ENCODE measurements around the gene ELL2. TPM values are rescaled to one million over a fixed set of nuclear protein-coding genes. Genes with fewer than 3 reads are reported as not detected.

ELL2 gene
- total RNA-seq, 1 donor = 302 TPM

DNA sequence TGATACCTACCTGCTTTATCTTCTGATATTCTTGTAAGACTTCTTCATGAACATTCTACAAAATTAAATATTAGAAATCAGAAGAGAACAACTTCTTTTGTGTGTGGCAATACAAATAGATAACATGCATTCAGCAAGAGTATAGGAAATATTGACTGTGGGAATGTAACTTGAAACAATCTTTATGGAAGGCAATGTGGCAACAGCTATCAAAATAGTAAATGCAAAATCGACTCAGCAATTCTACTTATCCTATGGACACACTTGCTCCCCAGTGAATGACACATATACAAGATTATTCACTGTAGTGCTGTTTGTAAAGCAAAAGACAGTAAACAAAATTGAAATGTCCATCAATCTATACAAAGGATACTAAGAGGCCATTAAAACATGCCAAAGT is 72.6 kb downstream of the ELL2 start:
- no peak overlapping the region for H3K4me3 ChIP-seq (ENCODE audit: low read depth, low read length)
- TF ChIP-seq, protein P1, sequence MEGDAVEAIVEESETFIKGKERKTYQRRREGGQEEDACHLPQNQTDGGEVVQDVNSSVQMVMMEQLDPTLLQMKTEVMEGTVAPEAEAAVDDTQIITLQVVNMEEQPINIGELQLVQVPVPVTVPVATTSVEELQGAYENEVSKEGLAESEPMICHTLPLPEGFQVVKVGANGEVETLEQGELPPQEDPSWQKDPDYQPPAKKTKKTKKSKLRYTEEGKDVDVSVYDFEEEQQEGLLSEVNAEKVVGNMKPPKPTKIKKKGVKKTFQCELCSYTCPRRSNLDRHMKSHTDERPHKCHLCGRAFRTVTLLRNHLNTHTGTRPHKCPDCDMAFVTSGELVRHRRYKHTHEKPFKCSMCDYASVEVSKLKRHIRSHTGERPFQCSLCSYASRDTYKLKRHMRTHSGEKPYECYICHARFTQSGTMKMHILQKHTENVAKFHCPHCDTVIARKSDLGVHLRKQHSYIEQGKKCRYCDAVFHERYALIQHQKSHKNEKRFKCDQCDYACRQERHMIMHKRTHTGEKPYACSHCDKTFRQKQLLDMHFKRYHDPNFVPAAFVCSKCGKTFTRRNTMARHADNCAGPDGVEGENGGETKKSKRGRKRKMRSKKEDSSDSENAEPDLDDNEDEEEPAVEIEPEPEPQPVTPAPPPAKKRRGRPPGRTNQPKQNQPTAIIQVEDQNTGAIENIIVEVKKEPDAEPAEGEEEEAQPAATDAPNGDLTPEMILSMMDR (IDR thresholded peaks at IDR 0.05; ENCODE audit: insufficient read depth, low read depth, low read length) = no peak
- DNase-seq (ENCODE audit: low read depth) = no peak

DNA sequence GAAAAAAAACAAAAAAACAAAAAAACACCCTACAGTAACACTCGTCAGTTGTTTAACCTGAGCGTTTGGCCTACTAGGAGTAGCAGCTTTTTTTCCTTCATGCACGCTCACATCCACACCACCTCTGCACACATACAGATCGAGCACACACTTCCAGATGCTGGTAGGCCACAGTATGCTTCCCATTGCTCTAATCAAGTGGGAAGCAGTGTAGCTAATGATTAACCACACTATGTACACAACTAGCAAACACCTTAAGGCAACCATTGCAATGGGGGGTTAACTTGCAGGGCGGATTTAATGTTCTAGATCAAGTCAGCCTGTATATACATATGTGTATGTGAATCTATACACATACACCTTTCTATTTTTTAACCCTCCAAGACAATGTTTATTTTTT is 73.7 kb downstream of the ELL2 start:
- H3K4me3 ChIP-seq (ENCODE audit: low read depth, low read length) = no peak overlapping the region
- no peak for DNase-seq (ENCODE audit: low read depth)
- TF ChIP-seq, protein P1 (IDR thresholded peaks at IDR 0.05; ENCODE audit: insufficient read depth, low read depth, low read length) = no peak

DNA sequence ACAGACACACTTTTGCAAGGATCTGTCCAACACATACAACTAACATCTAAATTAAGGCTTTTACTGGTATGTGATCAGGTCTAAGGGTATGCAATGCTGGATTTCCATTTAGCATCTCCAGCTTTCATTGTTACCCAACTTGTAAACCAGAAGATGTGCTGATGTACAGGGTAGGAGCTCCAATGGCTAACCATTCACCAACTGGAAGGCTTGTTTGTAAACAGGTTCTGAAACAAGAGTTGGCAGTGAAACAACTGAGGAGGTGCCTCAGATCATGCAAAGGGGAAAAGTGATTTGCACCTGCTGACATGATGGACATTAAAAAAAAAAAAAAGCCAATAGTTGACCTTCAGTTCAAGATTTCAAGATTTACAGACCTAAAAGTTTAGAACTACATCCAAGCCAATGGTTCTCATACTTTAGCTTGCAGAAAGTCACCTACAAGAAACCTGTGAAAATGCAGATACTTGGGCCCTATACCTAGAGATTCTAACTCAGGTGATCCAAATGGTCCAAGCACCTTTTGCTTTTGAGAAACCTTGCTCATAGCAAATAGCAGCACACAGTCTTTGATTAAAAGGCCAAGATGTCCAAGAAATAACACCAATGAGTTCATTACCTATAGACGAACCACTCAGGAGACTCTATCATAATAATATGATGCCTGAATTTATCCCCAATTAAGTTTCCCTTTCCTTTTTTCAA is 75.2 kb downstream of the ELL2 start:
- no peak overlapping the region for H3K4me3 ChIP-seq (ENCODE audit: low read depth, low read length)
- DNase-seq (ENCODE audit: low read depth) = no peak
- TF ChIP-seq, protein P1 (IDR thresholded peaks at IDR 0.05; ENCODE audit: insufficient read depth, low read depth, low read length) = no peak

DNA sequence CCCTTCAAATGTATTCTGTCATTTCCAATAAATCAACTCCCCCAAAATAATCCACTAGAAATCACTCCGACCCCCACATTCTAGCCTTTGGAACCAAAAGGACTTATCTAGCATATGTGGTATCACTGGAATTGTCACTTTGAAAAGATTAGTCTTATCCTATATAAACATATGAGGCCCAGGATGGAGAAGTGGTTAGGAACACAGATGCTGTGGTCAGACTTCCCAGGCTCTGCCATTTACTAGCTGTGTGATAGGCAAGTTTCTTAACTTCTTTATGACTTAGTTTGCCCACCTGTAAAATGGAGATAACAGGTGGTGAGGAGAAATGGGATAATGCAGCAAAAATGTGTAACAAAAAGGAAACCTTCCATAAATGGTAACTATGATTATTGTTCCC is 77.1 kb downstream of the ELL2 start:
- no peak overlapping the region for H3K4me3 ChIP-seq (ENCODE audit: low read depth, low read length)
- TF ChIP-seq, protein P1 (IDR thresholded peaks at IDR 0.05; ENCODE audit: insufficient read depth, low read depth, low read length) = no peak
- DNase-seq (ENCODE audit: low read depth) = peak; percentile 79

DNA sequence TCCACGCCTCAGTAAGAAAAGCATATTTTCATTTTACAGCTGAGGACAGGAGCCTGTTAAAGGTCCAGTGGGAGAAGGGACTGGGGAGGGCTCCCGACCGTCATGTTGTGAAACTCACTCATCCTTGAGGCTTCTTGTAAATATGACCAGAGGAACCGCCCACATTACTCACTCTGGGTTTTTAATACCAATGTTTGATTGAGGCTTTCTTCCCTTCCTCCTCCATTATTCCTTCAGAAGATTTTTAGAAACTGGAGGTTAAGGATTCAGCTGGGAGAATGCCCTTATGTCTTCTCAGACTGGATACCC is 77.7 kb downstream of the ELL2 start:
- peak; percentile 91 for DNase-seq (ENCODE audit: low read depth)
- H3K4me3 ChIP-seq (ENCODE audit: low read depth, low read length) = no peak overlapping the region

GRCh38 chr5:95883185-95884016 is 78.2 kb downstream of the ELL2 start:
- TF ChIP-seq, protein P1 (IDR thresholded peaks at IDR 0.05; ENCODE audit: insufficient read depth, low read depth, low read length) = no peak

More for the DNA sequence above, 77.7 kb downstream of the ELL2 start:
- TF ChIP-seq, protein P1 (IDR thresholded peaks at IDR 0.05; ENCODE audit: insufficient read depth, low read depth, low read length) = no peak

More at GRCh38 chr5:95883185-95884016, 78.2 kb downstream of the ELL2 start:
- no peak overlapping the region for H3K4me3 ChIP-seq (ENCODE audit: low read depth, low read length)
- DNase-seq (ENCODE audit: low read depth) = no peak
